GM18526 (cell line): ENCODE data around the gene ELOVL3.

Experiments
- POLR2A ChIP-seq: IDR thresholded peaks from 3 replicates; pipeline ENCODE4 v1.6.1; 2011; ENCODE audit not compliant: insufficient read length; ENCODE audit errors: extremely low read depth

The ELOVL3 gene

DNA sequence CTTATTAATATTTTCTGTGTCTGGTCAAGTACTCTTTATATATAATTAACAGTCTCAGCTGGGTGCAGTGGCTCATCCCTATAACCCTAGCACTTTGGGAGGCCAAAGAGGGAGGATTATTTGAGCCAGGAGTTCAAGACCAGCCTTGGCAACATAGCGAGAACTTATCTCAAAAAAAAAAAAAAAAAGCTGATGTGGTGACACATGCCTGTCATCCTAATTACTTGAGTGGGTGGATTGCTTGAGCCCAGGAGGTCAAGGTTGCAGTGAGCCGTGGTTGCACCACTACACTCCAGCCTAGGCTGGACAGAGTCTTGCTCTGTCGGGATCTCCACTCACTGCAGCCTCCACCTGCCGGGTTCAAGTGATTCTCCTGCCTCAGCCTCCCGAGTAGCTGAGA is 6.7 kb upstream of the ELOVL3 start:
- TF ChIP-seq POLR2A = no peak

DNA sequence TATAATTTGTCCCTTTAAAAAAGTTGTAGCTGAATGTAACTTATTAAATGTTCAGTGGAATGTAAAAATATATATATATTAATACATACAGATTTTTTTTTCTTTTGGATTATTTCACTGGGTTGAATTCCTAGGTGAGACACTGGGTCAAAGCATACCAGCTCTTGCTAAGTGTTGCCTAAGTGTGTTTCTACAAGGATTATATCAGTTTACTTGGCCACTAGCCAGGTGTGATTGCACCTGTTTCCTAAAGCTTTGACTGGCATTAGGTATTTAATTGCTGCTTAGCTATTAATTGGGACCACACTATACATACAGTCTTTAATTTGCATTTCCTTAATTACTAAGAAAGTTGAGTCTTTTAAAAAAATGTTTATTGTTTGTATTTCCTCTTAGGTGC is 5.5 kb upstream of the ELOVL3 start:
- no peak for TF ChIP-seq POLR2A

DNA sequence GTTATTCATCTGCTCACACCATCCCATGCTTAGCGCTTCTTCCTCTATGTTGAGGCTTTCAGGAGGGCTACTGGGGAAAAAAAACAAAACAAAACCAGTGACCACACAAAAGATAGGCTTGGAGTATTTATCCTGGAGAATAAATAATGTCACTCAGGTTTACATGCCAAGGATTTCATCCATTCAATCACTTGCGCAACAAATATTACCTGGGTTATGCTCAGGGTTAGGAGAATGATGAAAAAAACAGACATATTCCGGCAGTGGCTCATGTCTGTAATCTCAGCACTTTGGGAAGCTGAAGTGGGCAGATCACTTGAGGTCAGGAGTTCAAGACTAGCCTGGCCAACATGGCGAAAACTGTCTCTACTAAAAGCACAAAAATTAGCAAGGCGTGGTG is 3.3 kb upstream of the ELOVL3 start:
- TF ChIP-seq POLR2A = no peak

DNA sequence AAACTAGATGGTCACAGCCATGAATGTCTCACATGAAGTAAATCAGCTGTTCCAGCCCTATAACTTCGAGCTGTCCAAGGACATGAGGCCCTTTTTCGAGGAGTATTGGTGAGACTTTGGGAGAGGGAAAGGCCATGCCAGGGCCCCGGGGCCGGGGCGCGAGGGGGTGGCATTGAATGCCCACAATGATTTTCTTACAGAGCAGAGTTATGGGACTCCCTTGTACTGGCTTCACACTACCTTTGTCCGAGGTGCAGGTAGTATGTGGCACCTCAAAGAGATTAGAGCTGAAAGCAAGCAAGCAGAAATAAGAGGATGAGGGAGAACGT is 407 bp downstream of the ELOVL3 start:
- no peak for TF ChIP-seq POLR2A

DNA sequence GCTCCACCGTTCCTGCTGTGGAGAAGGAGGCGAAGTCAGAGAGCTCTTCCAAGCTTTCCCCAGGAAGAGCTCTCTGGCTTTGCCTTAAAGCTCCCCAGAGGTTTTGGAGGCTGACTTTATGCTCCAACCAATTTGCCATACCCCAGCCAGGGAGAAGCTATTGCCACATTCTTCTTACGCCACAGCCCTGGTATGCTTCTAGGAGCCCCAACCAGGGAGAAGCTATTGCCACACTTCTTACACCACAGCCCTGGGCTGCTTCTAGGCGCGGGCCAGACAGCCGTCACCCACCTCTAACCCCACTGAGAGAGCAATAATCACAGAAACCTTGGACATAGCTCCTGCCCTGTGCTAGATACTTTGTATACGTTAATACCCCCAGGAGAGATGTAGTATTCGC is 951 bp downstream of the ELOVL3 start:
- TF ChIP-seq POLR2A = no peak

DNA sequence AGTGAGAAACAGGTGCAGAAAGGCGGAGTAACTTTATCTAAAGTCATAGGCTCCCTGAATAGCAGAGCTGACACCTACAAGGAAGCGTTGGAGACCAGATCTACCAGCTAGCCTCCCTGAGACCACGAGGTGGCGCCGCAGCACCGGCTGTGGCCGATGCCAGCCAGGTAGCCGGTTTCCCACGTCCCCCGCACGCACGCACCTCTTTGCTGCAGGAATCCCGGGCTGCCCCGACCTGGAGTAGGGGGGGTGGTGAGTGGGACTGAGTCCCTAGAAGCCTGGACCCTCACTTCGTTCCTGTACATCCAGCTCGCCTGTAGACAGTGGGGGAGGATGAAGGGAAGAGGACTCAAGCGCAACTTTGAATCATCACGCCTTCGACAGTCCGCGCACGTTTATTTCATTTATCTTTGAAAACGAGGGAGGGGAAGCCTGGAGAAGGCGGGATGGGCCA is 3.7 kb downstream of the ELOVL3 start:
- no peak for TF ChIP-seq POLR2A

DNA sequence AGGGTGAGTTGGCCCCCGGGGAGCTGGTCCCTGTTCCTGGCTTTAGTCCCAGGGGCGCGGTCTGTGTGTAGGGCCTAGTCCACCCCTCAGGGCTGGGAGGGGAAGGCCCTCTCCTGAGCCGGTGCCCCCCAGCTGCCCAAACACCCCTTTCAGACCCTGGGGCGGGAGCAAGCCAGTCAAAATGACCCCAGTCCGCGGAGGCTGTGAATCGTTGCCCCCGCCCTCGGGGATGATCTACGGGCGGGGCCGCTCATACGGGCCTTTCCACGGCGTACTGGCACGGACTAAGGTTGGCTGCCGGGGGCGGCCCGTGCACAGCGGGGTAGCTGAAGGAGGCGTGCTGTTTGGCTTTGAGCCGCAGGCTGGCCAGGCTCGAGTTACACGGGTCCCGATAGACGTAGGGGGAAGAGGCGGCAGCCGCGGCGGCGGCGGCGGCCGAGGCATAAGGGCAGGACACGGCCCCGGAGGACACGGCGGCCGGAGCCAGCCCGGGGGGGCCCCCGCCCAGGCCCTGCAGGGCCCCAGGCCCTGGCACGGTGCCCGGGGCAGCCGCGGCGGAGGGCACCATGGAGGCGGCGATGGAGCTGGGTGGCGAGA is 4.3 kb downstream of the ELOVL3 start:
- TF ChIP-seq POLR2A = no peak

DNA sequence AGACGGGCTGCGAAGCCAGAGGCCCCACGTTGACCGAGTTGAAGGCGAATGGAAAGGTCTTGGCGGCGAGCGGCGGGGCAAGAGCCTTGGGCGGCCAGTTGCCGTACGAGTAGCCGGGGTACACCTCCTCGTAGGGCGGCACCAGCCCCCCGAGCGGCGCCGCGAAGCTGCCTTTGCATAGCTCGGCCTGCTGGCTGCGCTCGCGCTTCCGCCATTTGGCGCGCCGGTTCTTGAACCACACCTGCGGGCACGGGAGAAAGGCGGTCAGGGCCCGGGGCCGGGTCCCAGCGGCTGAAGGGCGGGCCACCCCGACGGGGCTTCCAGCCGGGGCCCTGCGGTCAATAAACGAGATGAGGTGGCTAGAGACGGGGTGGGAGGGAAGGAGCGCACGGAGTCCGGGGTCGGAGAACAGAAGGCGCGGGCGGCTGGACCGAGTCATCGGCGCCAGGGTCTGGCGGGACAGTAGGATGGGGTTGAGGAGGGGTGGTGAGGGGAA is 4.8 kb downstream of the ELOVL3 start:
- TF ChIP-seq POLR2A = no peak

DNA sequence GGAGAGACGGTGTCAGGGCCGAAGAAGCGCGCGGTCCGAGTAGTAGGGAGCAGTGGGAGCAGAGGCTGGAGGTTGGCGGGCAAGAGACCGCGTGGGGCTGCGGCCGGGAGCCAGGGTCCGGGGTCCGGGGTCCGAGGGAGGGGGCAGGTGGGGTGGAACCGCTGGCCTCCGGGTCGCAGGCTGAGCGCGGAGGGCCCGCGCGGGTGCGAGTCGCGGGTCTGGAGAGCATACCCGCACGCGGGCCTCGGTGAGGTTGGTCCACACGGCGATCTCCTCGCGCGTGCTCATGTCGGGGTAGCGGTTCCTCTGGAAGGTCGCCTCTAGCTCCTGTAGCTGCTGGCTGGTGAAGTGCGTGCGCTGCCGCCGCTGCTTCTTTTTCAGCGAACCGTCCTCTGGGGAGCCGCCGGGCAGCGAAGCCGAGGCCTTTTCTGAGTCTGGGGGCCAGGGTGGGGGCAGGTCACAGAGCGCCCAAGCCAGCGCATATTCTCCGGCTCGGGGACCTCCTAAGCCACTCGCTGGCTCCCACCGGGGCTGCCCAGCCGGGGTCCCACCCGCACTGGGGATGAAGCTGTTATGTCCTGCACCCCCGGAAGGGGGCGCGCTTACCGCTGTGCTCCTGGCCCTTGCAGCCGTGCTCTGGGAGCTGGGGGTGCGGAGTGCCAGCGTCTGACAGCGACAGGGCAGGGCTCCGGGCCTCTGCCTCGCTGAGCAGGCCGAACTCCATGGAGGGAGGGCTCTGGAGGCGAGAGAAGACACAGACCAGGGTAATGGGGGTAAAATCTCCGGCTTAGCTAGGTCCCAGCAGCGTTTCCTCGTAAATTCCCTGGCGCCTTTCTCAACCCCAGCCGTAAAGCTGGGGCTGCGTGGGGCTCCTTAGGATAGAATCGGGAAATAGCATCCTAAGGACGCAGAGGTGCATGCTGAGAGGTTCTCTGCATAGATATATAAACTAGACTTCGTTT is 5.5 kb downstream of the ELOVL3 start:
- no peak for TF ChIP-seq POLR2A

DNA sequence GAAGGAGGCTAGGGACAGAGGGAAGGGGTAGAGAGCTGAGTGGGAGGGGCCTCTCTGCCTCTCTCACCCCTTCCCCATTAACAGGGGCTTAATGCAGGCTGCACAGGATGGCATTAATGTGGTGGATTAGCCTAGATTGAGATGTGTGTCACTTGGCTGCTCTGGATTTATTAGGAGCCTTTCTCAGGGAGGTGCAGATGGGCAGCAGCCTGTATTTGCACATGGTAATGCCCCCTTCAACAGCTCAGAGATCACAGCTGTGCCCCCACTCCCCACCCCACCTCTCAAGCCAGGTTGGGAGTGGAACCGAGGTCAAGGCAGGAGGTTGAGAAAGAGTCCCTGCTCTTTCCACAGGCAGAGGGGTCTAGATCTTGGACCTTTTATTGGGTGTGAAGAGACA is 7.9 kb downstream of the ELOVL3 start:
- no peak for TF ChIP-seq POLR2A

DNA sequence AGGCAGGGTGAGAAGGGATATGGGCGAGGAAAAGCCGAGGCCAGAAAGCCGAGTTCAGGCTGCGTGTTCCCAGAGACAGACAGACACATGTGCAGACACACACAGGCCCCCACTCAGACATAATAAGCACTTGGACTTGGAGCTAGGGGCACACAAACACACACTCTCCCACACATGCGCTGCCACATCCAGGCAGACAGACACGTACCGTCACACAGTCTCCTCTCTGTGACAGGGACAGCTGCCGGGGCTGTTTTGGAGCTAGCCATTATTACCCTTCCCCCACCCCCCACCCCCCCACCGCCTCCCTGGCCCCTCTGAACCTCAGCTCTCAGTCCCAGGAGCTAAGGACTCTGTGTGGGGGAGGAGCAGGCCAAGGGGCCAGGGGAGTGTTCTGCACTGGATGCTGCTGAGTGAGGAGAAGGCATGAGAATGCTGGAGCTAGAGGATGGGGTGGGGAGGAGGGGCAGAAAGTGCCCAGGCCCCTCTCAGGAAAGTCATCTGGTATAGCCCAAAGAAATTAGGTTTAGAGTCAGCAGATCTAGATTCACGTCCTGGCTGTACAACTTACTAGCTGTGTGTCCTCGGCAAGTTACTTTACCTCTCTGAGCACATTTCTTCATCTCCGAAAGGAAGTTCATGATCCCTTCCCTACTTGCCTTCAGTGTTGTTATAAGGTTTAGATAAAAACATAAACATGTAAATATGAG is 8.9 kb downstream of the ELOVL3 start:
- TF ChIP-seq POLR2A = no peak

DNA sequence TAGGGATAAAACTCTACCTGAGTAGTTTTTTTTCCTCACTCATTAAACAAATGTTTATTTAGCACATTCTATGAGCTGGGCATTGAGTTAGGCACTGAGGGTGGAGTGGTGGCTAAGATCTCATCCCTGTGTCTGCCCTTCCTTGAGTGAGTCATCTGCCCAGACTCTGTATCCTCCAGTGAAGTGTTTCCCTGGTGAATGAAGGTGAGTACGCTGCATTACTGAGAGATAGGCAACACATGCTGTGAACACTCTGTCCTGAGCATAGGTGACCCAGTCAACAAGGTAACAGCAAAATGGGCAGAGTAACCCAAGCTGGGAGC is 9.5 kb downstream of the ELOVL3 start:
- TF ChIP-seq POLR2A = no peak

DNA sequence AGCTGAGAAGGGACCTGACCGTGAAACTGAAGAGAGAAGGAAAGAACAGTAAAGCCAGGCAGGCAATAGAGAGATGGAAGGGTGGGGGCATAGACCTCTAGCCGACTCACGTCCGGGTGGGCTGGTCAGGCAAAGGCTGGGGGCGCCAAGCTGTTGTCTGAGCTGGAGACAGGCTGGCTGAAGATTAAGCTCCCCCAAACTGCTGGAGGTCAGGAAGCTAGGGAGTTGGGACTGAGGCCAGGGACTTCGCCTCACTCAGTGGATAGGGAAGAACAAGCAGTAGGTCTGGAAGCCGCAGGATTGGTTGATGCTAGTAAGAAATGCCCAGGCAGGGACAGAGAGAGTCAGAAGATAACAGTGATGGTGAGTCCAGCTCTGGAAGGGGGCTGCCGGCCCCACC is 9.9 kb downstream of the ELOVL3 start:
- TF ChIP-seq POLR2A = no peak

DNA sequence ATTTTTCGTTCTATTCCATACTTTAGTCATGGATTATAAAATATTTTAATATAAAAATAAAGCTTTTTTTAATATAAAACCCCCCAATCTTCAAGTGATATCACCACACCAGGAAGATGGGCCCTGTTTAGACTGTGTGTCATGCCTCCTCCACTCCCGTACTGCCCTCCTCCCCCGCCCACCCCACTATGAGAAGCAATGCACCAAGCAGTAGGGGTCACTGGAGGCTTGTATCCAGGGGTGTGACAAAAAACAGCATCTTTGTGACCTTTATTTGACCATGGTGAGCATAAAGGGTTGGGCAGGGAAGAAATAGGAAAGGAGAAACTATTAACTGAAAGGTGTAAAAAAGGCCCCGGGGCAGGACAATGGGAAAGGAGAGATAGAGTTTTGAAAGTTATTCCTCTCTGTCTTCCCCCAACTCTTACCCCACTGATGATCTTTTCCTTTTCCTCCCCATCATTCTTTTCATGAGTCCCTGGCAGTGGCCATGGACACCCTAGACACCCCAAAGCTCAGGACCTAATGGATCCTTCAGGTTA is 11.7 kb downstream of the ELOVL3 start:
- TF ChIP-seq POLR2A = no peak

DNA sequence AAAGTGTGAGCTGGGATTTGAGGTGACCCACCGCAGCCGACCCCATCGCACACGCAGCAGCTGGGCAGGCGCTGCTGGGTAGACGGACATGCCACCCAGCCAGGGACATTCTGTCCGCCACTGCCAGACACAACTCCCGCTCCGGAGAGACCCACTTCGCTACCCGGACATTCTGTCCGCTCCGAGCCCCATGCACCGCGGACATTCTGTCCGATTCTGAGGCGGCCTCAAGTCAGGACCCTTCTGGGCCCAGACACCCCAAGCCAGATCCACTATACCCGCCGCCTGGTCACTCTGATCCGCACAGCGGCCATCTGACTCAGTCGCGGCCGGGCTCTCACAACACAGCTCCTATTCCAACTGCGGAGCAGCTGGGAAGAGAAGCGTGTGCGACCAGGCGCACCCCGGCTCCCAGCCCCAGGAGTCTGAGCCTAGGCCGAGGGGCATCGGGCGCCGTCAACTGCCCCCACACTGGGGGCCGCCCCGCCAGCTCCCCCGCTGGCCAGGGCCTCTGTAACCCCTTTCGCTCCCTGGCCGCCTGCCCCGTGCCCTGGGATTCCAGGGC is 14.4 kb downstream of the ELOVL3 start:
- no peak for TF ChIP-seq POLR2A
